Mammary epithelial cell (primary cell): ENCODE measurements around the gene IQGAP2.

ENCODE experiments used
- CTCF ChIP-seq, 2 donors: IDR thresholded peaks in 1 of 2; conservative IDR thresholded peaks in 1 of 2; 2 replicates each; pipeline ENCODE4 v1.5.1; 2011 to 2012; ENCODE audit warnings: inconsistent platforms in 2 of 2, low read length in 2 of 2, mild to moderate bottlenecking in 2 of 2, control low read depth in 1 of 2, low read depth in 1 of 2; ENCODE audit not compliant: insufficient read depth in 1 of 2; ENCODE audit errors: extremely low read depth in 1 of 2
- EZH2 ChIP-seq: IDR thresholded peaks from 2 replicates; pipeline ENCODE4 v1.6.1; 2012; ENCODE audit warnings: low read length, inconsistent platforms, borderline replicate concordance

DNA sequence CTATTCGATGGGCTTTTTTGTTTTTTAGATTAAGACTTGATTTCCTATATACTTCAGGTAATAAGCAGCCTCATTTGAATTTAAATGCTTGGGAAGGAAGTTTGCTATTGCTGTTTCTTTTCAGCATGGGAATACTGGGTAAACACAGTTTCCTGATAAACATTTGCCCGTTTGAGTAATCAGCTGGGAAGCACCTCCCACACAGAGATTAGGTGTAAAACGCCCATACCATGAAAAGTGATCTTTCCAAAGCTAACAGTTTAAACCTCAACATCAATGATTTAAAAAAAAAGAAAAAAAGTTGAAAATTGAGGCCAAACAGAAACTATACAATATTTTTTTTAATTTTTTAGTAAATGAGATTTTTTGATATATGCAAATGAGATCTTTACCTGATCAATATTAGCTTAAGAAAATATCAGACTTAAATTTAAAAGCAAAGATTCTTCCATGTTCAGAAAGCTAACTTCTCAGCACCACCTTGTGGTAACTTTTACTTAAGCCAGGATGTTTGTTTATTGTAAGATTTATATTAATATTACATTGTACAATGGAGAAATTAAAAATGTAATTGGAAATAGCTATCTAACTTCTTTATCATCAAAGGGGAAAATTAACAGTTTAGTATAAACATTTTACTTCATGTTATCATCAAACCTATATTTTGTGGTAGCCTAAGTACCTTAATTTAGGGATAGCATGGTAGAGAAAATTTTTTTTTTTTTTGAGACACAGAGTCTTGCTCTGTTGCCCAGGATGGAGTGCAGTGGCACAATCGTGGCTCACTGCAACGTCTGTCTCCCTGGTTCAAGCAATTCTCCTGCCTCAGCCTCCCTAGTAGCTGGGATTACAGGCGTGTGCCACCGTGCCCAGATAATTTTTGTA is 180.3 kb downstream of the IQGAP2 start:
- peak; percentile 26 to 51 for TF ChIP-seq CTCF (conservative IDR thresholded peaks at IDR 0.05 in 1 of 2, IDR thresholded peaks at IDR 0.05 in 1 of 2; ENCODE audit: extremely low read depth in 1 of 2, insufficient read depth in 1 of 2, low read depth in 1 of 2, low read length in 2 of 2)
- TF ChIP-seq EZH2 = no peak
